A549 treated with CpdA at 1 μM for 4 hours (cell line): ENCODE data around the gene VAMP2. TPM values are rescaled to one million over a fixed set of nuclear protein-coding genes. Genes with fewer than 3 reads are reported as not detected.

ENCODE experiments used
- total RNA-seq: library from RNA; stranded (reverse); fragments of 200-300 nt; extraction: Qiagen RNA extraction; gene quantifications from 5 replicates; pipeline ENCODE4 v1.2.3, GENCODE V29; 2022; ENCODE audit warnings: low read depth

Gene VAMP2
- total RNA-seq: 20.5 to 28.0 TPM (median 23.3 TPM) in 5 replicates

DNA sequence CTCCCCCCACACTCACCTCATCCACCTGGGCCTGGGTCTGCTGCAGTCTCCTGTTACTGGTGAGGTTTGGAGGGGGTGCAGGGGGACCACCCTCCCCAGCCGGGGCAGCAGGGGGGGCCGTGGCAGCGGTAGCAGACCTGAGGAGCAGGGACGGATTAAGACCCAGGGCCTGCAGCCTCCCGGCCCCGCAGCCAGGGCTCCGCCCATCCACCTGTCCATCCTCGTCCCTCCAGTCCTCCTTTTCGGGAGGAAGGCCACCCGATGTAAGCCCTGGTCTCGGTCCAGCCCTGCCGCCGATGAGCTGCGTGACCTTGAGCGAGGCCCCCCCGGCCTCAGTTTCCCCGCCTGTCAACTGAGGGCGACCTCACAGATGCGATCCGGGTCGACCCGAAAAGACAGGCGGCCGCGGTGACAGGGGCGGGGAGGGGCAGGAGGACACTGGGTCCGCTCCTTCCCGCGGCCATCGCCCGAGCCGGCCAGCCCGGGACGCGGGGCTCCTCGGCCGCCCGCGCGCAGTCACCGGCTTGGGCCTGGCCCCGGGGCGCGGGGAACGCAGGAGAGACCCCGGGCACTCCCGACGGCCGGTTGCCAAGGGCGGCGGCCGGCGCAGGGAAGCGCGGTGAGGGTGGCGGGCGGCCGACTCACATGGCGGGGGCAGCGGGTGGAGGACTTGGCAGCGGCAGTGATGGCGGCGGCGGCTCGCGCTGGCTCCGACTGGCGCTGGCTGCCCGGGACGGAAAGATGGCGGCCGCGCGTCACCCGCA is at the start of gene VAMP2:
Gene VAMP2, minus strand, starts transcription at position 716 of the 764 bp plus-strand sequence. Its CDS starts 69 bp downstream, at position 647.

DNA sequence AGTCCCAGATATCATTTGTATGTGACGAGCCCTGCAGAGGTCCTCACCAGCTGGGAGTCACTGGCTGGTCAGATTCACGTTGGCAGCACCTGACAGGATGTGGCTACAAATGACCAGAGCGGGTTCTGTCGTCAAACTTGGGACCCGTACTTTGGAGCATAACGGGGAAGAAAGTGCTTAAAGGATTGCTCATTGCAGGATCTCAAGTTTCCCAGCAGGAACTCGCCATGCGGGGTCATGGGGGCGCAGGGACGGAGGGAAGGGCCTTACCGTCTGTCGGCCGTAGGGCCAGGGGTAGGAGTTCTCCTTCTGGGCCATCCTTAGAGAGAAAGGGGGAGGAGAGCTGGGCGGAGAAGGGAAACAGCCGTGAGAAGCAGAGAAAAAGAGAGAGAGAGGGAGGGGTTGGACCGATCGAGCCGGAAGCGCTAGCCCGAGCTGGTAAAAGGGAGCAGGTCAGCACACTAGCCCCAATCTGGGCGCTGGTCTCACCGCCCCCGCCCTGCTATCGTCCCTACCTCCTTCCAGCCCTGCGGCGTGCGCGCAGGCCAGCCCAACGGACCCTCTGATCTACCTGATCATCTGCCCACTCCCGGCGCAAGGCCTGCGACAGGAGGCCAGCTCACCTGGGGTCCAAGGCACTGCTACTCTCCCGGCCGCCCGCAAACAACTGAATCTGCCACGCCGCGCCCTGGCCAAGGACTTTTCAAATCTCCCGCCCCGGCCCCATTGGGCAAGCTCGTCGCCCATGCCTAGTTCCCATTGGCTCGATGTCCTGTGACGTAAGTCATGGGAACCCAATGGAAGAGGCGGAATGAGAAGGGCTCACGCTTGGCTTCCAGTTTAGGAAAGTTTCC is 47.4 kb upstream of the VAMP2 start, which contains the start of gene AURKB:
Gene AURKB, minus strand, starts transcription at position 669 of the 854 bp plus-strand sequence. Its CDS starts 351 bp downstream, at position 318.

GRCh38 chr17:8189711-8190477 is 27.1 kb upstream of the VAMP2 start, which contains the start of gene BORCS6:
TSS of gene BORCS6 (minus strand) at chr17:8190180. CDS start at chr17:8190140, 40 bp downstream.

GRCh38 chr17:8176197-8176940 is 13.6 kb upstream of the VAMP2 start, which contains the start of gene TMEM107:
TSS of gene TMEM107 (minus strand) at chr17:8176380. CDS start at chr17:8176286, 94 bp downstream.

DNA sequence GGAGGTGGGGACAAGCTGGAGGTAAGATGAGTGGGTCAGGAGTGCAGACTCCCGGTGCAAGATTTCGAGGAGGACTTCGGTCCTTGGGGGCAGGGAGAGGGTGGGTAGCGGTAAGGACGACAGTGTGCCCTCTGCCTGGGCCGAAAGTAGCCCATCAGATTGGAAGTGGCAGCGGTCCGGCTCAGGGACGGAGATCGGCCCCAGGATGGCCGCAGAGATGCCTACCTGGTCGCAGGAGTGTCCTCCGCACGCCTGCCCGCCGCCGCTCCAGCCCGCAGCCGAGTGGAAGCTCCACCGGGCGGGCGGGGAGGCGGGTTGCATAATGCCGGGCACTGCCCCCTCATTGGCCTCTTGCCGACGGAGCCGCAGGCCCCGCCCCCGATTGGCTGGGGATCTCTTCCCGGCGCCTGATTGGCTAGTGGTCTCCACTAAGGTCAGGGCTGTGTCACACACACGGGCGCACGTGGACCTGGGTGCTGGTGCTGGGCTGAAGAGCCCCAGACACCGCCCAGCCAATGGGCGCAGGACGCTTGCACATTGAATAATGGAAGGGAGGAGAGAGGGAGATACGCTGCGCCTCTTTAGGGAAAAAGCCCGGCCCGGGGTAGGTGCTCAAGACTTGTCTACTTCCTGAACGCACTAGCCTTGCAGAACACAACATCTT is 10.5 kb downstream of the VAMP2 start, which contains the start of gene PER1:
Gene PER1, minus strand, starts transcription at position 293 of the 664 bp plus-strand sequence. CDS start 1,698 bp downstream, outside the sequence.

DNA sequence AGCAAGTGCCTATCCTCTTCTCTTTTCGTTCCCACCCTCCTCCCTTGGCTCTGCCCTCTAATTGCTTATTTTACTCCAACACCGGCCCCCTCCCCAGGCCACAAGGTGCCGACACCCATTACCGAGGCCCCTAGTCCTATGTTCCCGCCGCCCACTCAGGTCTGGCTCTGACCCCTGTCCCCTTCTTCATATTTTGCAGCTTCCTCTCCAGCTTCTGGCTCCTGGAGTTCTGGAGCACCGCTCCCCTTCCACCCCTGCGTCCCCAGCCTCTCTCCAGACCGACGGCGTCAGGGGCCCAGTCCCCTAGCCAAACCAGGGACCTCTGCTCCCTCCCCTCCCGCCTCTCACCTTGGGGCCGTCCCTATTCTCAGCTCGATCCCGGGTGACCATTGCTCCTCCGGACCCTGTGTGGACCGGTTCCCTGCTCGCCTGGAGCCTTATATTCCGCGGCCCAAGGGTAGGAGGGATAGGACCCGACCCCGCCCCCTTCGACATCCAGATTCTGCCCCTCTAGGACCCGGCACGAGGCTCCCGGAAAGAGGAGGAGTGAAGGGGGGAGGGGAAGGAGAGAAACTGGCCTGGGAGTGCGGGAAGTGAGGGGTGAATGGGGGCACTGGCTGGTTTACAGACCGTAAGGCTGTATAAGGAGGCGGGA is 38.9 kb downstream of the VAMP2 start, which contains the start of gene HES7:
Gene HES7, minus strand, starts transcription at position 412 of the 655 bp plus-strand sequence. Its CDS starts 22 bp downstream, at position 390.

DNA sequence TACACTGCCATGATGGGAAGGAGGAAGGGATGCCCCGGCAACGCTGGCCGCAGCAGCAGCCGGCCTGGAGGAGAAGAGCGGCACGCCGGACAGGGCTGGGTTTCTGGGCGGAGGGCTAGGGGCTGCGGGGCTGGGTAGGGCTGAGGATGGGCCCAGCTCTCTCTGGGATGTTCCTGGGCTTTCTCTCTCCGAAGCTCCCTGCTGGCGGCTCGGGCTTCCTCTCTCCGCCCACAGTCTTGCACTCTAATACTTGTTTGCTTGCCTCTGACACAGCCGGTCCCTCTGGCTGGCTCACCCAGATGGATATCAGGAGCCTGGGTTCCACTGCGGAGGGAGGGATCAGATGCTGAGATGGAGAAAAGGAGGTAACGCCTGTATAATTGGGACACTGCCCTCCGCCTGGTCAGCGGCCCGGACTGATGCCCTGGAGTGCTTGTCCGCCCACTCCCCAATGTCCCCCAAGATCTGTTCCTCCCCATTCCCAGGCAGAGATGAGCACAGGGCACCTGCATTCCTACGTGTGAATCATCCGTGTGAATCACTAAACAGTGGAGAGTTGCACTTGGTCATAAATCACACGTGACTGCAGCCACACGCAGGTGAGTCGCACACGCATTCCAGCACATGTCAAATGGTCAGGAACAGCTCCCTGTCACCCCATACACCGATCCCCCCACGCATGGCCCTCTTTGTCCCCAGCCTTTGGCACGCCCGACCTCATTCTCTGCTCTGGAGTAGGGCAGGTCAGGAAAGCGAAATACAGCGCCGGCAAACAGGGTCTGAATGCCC is 44.6 kb downstream of the VAMP2 start, which contains the start of gene ALOXE3:
Gene ALOXE3, minus strand, starts transcription at position 535 of the 789 bp plus-strand sequence. Its CDS starts 524 bp downstream, at position 11.

Other genes starting within 250 kb of the VAMP2 start
- 1.1 to 2.5 TPM (median 1.4 TPM) in 5 replicates for gene RNF227, start 246.7 kb downstream of the VAMP2 start, total RNA-seq
- gene KCNAB3, start 233.1 kb downstream of the VAMP2 start, total RNA-seq: 1.8 to 3.0 TPM (median 2.5 TPM) in 5 replicates
- 309 to 334 TPM (median 324 TPM) in 5 replicates for gene TRAPPC1, start 231.0 kb downstream of the VAMP2 start, total RNA-seq
- 36.8 to 45.9 TPM (median 39.2 TPM) in 5 replicates for gene CNTROB, start 230.7 kb downstream of the VAMP2 start, total RNA-seq
- gene GUCY2D, start 160.3 kb downstream of the VAMP2 start, total RNA-seq: 0.08 TPM in 1 of 5 replicates, not detected in the others
- gene ALOX15B, start 123.9 kb downstream of the VAMP2 start, total RNA-seq: not detected in 5 replicates
- gene ALOX12B, start 75.2 kb downstream of the VAMP2 start, total RNA-seq: 0.68 to 1.8 TPM (median 1.0 TPM) in 5 replicates
- gene ALOXE3, start 44.4 kb downstream of the VAMP2 start, total RNA-seq: 6.0 to 7.7 TPM (median 6.4 TPM) in 5 replicates
- 0.70 to 2.5 TPM (median 1.1 TPM) in 5 replicates for gene HES7, start 38.8 kb downstream of the VAMP2 start, total RNA-seq
- gene PER1, start 10.5 kb downstream of the VAMP2 start, total RNA-seq: 3.5 to 5.7 TPM (median 4.7 TPM) in 5 replicates
- 16.3 to 20.2 TPM (median 19.7 TPM) in 5 replicates for gene TMEM107, start 13.4 kb upstream of the VAMP2 start, total RNA-seq
- gene BORCS6, start 27.2 kb upstream of the VAMP2 start, total RNA-seq: 5.2 to 8.6 TPM (median 8.4 TPM) in 5 replicates
- gene AURKB, start 47.6 kb upstream of the VAMP2 start, total RNA-seq: 153 to 173 TPM (median 159 TPM) in 5 replicates
- gene CTC1, start 85.1 kb upstream of the VAMP2 start, total RNA-seq: 10.3 to 16.9 TPM (median 14.2 TPM) in 5 replicates
- gene PFAS, start 86.3 kb upstream of the VAMP2 start, total RNA-seq: 48.7 to 57.2 TPM (median 51.2 TPM) in 5 replicates
- gene RANGRF, start 125.7 kb upstream of the VAMP2 start, total RNA-seq: 38.7 to 51.3 TPM (median 47.7 TPM) in 5 replicates
- gene SLC25A35, start 132.5 kb upstream of the VAMP2 start, total RNA-seq: 6.2 to 8.0 TPM (median 7.6 TPM) in 5 replicates
- not detected in 5 replicates for gene ARHGEF15, start 147.3 kb upstream of the VAMP2 start, total RNA-seq
- not detected in 5 replicates for gene ODF4, start 176.9 kb upstream of the VAMP2 start, total RNA-seq
- 3,667 to 4,580 TPM (median 3,694 TPM) in 5 replicates for gene RPL26, start 220.2 kb upstream of the VAMP2 start, total RNA-seq
- gene RNF222, start 234.9 kb upstream of the VAMP2 start, total RNA-seq: not detected in 5 replicates